NCI-H128 (cell line): ENCODE results near the gene HNRNPA3.
"Not testable (repeated sequence)": the region's sequence is repeated elsewhere in the genome, so short reads cannot be mapped to it uniquely, and the experiment has no call there.

Experiments used
- DNase-seq: peaks from one replicate; lab custom pipeline; 2025; ENCODE audit not compliant: unreplicated experiment; lab: John Stamatoyannopoulos, UW

The HNRNPA3 gene

DNA sequence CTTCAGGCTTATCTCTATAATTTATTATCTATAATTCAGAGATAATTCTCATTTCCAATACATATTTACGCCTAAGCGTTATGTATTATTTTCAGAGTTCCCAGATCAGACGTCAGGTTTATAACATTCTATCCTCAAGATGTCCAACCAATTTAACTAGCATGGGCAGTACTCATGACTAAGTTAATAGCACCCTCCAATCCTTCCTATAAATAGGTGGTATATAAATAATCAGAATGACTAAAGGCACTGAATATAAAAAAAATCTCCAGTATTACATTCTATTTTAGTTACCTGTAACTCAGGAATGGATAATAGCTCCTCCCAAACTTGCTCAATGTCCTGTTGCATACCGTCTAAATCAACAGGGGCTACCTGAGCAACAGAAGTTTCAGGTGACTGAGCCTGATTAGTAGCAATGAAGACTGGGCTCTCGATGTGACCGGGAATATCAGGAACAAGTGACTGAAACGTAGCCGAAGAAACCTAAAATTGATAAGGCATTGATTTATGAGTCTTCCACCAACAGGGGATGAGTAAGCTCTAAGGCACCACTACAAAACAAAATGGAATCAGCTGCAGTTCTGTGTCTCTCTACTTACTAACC, 19.6 kb downstream of the HNRNPA3 start:
- no peak for DNase-seq

DNA sequence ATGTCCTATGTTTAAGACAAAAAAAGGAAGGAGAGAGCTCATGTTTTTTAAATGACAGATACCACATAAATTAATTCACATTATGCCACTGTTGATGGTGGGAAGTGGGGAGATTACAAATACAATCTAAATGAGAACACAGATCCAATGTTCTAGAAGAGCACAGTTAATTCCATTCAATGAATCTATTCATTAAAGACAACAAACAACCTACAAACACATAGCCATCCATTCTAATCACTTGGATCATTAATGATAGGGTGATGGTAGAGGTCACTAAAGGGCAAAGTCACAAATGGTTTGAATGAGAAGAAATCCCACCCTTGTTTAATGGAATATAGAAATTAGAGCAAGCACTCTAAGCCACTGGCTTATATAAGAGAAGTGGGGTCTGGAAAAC, 21.7 kb downstream of the HNRNPA3 start:
- no peak for DNase-seq

DNA sequence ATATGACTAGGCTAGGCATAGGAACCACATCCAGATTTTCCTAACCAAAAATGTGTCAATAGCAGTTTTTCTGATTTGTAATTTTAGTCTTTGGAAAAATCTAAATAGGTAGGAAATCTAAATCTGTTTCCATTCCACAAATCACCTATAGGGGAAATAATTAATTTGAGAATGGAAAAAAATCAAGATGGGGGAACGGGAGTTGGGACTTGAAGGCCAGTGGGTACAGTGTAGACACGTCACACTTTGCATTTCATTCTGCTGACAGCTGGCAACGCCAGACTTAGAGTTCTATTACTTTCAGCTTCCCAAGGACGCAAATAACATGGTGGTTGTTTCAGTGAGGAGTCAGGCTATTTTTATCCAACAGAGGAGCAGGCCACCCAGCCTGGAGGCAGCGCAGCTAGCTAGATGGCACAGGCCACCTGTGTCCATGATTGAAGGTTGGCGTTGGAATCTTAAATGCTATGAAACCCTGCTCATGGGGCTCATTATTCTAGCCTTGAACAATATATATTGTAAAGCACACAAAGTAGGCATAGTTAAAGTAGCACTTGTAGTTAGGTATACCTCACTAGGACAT, 23.4 kb downstream of the HNRNPA3 start:
- no peak for DNase-seq

DNA sequence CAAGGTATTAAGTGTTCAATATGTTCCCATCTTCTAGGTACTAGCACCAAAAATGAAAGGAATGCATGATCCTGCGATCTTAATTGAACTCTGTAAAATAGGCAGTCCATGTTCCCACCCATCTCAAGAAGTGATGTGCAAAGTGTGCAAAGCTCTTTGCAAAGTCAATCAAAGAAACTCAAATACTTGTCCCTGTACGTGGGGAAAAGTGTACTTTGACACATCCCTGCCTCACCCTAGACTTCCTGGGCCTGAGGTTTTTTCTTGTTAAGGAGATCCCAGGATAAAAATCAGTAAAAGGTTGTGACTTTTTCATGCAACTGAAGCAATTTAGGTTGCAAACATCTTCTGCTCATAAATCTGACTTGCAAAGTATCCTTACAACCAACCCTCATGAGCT, 25.3 kb downstream of the HNRNPA3 start:
- no peak for DNase-seq

DNA sequence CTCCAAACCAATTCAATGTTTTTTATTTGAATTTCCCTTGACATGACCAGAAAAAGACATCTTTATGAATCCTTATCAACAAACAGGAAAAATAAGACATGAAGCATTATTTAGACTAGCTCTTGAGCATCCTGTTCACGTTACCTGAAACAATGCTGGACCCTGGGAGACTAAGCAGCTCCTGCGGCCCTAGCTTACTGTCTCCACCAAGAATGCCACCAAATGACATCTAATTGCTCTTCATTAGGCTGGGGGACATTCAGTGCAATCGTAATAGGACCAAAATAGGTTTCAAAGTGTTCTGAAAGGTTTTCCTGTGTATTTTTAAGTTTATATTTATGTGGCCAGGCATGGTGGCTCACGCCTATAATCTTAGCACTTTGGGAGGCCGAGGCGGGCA, 26.5 kb downstream of the HNRNPA3 start:
- DNase-seq: no peak

DNA sequence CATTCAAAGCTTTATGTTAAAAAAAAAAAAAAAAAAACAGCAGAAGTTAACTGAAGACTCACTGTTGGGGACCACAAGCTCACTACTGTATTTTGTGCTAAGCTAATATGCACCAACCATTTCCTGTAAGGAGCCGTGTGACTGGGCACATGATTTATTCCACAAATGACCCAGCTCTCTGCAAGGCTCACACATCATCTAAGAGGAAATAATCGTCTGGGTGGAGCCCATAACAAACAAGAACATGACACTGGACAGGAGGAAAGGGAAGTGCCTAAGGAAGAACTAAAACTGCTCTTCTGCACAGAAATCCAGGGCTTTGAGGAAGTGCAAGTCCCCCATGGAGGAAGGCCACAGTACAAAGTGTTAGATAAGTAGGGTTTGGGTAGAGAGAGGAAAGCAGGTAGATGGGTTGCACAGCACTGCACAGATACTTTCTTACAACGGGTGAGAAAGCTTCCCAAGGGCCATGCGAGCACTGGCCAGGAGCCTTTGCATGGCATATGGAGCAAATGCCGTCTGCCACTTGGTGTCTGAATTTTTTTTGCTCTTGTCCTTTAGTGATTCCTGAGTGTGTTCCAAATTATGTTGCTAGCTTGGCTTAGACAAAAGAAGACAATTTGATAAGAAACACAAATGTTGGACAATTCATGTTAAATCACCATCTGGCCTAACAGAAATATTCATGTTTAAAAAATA, 27.5 kb downstream of the HNRNPA3 start:
- DNase-seq: no peak

DNA sequence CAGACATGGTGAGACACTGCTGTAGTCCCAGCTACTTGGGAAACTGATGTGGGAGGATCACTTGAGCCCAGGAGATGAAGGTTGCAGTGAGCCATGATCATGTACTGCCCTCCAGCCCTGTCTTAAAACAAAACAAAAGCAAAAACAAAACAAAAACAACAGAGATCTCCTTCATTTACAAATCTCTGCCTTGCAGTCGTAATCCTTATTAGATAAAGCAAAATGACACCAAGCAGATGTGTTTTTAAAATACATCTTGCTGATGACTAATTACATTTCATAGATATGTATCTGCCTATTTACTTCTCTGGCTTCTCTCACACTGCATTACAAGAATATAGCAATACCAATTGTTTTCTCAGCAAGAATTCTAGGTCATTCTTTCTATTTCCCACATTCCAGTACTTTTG, 29.1 kb downstream of the HNRNPA3 start:
- no peak for DNase-seq

DNA sequence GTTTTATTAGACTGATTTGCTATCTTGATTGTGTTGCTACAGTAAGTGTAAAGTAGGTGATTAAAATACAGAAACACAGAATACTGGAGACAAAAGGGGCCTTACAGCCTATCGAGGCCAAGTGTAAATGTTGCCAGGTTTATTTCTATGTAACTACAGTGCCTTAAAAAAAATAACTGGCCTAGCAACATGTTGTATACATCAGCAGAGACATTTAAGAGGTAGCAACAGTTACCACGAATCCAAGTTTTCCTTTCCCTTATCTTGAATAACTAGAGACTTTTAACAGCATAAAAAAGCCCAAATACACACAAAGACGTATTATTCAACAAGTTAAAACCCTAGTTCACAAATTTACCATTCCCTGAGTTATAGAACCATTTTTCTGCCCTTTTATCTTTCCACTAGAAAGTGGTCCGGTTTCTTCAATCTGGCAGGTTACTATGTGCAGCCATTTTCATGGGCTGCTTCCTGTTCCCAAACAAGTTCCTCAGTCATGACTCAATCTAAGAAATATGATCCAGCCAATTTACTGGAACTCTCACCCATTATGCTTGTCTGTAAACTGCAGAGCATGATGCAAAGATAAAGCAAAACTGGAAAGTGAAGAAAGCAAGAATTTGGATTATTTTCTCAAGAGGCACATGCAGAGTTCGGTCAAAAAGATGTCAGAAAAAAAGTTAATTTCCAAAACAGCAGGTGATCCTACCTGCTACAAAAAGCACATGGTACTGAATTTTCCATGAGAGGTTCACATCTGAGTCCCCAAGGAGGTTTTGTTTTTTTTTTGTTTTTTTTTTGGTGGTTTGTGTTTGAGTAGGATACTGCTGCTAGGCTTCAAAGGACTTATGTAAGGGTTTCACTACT, 29.8 kb downstream of the HNRNPA3 start:
- no peak for DNase-seq

DNA sequence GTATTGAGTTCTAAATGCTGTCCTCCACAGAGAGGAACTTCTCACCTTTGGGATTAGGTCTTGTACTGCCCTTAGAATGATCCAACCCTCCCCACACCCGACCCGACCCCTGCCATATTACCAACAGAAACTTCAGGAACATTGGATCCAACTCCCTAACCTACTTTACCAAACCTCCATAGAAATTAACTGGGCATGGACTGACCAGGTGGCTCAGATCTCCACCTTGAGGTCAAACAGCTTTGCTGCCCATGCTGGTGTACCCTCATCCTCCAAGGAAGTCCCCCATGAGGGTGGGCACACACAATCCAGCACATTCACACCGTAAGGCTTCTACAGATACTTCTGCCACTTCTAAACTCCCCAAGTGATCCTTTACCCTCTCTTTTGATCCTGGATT, 30.5 kb downstream of the HNRNPA3 start:
- DNase-seq: no peak

DNA sequence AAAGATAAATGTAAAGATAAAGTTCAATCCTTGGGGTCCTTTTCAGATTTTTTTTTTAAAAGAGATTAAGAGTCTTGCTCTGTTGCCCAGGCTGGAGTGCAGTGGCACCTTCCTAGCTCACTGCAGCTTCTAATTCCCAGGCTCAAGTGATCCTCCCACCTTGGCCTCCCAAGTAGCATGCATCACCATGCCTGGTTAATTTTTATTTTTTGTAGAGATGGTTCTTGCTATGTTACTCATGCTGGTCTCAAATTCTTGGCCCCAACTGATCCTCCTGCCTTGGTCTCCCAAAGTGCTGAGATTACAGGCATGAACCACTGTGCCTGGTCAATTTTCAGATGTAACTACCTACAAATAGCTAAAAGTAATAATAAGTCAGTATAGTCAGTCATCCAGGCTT, 30.9 kb downstream of the HNRNPA3 start:
- DNase-seq: no peak

DNA sequence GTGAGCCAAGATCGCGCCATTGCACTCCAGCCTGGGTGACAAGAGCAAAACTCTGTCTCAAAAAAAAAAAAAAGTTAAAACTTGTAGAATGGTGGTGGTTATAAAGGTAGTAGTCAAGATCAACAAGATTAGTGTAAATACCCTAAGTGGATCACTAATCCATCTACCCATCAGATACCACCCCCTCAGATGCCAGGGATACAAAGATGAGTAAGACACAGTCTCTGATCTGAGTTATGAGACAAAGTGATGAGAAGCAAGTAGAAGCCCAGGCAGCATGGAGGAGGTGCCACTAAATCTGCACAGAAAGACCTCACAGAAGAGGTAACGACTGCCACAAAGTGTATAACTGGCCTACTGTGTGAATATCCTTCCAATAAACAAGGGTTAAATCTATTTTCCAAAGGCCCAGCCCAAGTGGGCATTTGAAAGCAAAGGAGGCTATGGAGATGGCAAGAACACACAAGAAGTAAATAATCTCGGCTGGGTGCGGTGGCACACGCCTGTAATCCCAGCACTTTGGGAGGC, 31.7 kb downstream of the HNRNPA3 start:
- no peak for DNase-seq

DNA sequence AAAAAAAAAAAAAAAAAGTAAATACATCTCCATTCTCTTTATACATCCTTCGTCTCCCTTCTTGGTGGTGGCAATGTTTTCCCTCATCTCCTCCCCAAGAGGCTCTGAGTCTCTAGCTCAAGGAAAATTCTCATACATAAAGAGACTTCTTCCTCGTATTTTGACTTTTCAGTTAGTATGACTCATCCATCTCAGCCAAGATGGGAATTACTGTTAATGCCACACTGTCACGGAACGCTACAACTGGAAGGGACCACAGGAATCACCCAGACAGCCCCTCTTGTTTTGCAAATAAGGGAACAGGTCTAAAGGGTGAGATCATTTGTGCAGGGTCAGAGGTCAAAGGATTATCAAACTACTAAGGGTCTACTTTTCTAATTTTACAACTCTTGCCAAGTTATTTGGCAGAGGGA, 32.4 kb downstream of the HNRNPA3 start:
- DNase-seq: no peak

DNA sequence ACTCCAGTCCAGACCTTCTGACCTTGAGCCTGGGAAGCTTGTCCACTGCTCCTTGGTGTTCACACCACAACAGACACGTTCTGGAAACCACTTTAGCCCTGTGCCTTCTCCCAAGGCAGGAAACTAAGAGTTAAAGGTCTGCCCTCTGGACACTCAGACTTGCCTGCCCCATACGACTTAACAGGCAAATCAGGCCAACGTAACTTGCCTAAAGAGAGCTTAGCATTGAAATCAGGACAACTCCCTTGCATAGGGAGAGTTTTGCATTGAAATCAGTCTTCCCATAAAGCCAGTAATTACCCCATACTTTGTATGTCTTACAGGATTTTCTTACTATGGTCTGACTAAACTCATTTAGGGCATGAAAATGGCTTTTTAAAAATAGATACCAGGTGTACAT, 33.4 kb downstream of the HNRNPA3 start:
- no peak for DNase-seq

DNA sequence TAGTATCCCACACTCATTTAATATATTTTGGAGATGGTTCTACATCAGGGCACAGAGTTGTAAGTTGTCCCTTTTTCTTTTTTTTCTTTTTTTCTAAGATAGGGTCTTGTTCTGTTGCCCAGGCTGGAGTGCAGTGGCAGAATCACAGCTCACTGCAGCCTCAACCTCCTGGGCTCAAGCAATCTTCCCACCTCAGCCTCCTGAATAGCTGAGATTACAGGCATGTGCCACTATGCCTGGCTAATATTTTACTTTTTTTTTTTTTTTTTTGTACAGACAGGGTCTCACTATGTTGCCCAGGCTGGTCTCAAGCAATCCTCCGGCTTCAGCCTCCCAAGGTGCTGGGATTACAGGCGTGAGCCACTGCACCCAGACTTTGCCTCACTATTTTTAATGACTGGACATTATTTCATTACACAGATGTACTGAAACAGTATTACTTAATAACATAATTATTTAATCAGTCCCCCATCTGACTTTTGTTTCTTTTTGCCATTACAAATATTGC, 34.0 kb downstream of the HNRNPA3 start:
- DNase-seq: not testable (repeated sequence)

DNA sequence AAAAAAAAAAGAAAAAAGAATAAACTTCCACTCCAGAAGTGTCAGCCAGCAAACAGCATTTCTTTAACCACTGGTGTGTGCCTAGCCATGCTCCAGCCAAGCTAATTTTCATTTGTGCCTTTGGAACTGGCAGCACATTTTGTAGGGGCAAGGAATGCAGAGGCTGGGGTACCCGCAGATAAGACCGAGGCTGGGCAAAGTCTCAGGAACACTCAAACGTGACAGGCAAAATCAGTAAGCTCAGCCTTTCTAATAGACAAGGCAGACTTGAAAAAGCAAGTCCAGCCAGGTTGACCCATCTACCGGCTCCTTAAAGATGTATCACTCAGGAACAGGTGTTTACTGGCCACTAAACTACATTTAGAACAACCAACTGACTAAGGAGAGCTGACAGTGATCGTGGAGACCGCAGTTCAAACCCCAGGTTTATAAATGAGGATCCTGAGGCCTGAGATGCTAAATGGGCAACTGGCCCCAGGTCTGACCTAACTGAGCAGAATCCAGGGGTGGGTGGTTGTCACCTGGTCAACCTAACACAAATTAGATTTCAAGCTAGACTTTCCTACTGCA, 35.2 kb downstream of the HNRNPA3 start:
- no peak for DNase-seq

DNA sequence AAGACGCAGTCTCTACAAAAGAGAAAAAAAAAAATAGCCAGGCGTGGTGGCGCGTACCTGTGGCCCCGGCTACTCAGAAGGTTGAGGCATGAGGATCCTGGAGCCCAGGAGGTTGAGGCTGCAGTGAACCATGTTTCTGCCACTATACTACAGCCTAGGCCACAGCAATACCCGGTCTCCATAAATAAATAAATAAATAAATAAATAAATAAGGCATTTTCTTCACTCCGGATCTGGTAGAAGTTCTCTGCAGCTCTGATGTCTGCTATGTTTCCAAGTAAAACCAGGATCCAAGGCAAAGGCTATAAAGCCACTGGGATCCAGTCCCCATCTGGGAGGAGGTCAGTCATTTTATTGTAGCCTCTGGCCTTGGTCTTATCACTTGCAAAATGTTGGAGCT, 36.4 kb downstream of the HNRNPA3 start:
- no peak for DNase-seq

DNA sequence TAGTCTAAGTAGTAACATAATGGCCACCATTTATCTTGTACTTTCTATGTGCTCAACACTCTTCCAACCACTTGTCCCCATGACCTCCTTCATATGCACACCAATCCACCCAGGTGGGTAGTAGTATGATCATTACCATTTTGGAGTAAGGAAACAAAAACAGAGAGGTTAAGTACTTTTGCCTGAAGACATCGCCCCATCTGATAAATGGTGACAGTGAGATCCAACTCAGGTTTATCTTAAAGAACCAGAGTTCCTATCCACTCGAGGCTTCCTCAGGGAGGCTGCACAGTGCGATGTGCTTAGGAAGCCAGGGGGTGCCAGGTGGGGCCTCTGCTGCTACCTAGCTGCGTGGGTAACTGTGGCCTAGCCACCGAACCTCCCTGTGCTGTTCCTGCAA, 37.9 kb downstream of the HNRNPA3 start:
- DNase-seq: no peak

DNA sequence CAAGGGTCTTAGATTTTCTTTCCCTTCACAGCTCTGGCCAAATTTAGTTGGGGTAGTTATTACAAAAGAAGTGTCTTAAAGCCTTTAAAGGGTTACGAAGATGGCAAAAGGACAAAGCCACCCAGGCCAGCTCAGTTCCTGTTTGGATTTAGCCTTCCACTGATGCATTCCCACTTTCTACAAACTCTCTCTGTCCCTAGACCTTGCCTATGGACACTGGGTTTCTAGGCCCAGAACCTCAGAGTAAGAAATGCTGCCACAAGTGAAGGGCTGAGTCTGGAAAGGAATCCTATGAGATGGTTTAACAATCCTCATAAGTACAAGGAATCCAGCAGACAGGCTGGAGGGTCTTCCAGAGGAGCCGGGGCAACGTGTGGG, 38.6 kb downstream of the HNRNPA3 start:
- DNase-seq: no peak

DNA sequence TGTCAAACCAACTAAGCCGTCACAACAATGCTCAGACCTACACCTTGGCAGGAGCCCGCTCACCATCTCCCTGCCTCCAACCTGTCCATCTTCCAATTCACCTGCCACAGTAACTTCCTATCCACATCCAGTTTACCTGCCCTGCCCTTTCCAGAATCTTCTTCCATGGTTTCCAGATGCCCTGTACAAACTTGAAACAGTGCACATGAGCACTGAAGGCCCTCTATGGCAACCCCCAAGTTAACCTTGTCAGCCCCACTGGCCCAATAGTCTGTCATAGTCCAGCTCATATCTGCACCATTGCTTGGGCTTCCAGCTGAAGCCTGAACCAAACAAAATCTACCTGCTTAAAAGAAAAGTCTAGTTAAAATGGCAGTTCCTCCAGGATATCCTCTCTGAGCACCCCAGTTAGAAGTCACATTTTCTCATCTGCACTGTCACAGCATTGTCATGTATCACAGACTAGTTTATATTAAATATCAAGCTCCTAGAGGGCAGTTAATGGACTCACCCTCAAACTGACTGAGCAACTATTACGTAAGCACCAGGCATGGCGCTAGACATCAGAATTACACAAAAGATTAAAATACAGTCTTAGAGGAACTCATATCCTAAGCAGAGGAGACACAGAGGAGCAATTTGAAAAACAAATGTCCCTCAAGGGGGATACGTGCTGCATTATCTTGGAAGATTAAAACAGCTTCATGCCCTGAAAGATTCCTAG, 40.4 kb downstream of the HNRNPA3 start:
- no peak for DNase-seq

DNA sequence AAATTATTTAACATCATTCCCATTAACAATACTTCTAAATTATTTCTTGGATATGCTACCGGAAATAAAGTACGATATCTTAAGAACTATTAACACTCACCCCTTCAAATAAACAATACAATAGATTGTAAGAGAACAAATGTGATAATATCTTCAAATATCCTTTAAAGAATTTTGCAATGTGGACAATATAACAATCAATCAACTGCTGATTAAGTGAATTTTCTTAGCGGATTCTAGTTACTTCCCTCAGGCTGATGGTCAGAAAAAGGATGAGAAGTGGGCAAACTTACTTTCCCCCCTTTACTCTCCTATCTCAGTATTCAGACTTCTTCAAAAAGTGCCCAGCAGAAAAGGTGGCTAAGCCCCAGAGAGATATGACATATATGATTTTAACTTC, 41.1 kb downstream of the HNRNPA3 start:
- no peak for DNase-seq
